NCI-H345 treated with DMSO at 0.1 percent for 48 hours (cell line): Measurements from ENCODE around the gene ACTRT3.
"Not testable (repeated sequence)": the region's sequence is repeated elsewhere in the genome, so short reads cannot be mapped to it uniquely, and the experiment has no call there.

Experiments
- DNase-seq: peaks from one replicate; lab custom pipeline; 2025; ENCODE audit not compliant: unreplicated experiment; lab: John Stamatoyannopoulos, UW

The ACTRT3 gene

GRCh38 chr3:169772897-169773816 is 3.8 kb upstream of the ACTRT3 start, which contains the start of gene MYNN:
Gene MYNN (plus strand): TSS chr3:169773396. CDS start chr3:169774296, 900 bp downstream.
- DNase-seq, result peak; percentile 63

- peak; percentile 69 for DNase-seq
These were observed 3.0 kb upstream of the ACTRT3 start for GRCh38 chr3:169772305-169772896.

- DNase-seq, result peak; percentile 53
These were observed 2.3 kb upstream of the ACTRT3 start for GRCh38 chr3:169771497-169772304.

- peak; percentile 53 for DNase-seq
These were observed 4.3 kb downstream of the ACTRT3 start, which contains the start of gene TERC for GRCh38 chr3:169764882-169765612. Gene TERC (minus strand): TSS chr3:169765060.

- no peak for DNase-seq
These were observed 5.0 kb downstream of the ACTRT3 start for GRCh38 chr3:169764312-169764881.

GRCh38 chr3:169760479-169760878 is 8.9 kb downstream of the ACTRT3 start:
- DNase-seq, result no peak

- DNase-seq, result no peak
These were observed 10.1 kb downstream of the ACTRT3 start for GRCh38 chr3:169759256-169759655.

GRCh38 chr3:169758359-169758994 is 10.9 kb downstream of the ACTRT3 start:
- DNase-seq, result no peak

- no peak for DNase-seq
These were observed 13.9 kb downstream of the ACTRT3 start for GRCh38 chr3:169755488-169755887.

GRCh38 chr3:169754711-169755110 is 14.7 kb downstream of the ACTRT3 start:
- no peak for DNase-seq

GRCh38 chr3:169751875-169752274 is 17.5 kb downstream of the ACTRT3 start:
- DNase-seq, result no peak

- DNase-seq, result no peak
These were observed 18.7 kb downstream of the ACTRT3 start for GRCh38 chr3:169750665-169751064.

GRCh38 chr3:169748670-169749069 is 20.7 kb downstream of the ACTRT3 start:
- DNase-seq, result no peak

- DNase-seq, result no peak
These were observed 22.4 kb downstream of the ACTRT3 start for GRCh38 chr3:169746924-169747323.

- DNase-seq, result no peak
These were observed 24.9 kb downstream of the ACTRT3 start for GRCh38 chr3:169744366-169745054.

GRCh38 chr3:169739067-169739466 is 30.3 kb downstream of the ACTRT3 start:
- DNase-seq, result no peak

- DNase-seq, result not testable (repeated sequence)
These were observed 37.5 kb downstream of the ACTRT3 start for GRCh38 chr3:169731857-169732256.

GRCh38 chr3:169722724-169723123 is 46.6 kb downstream of the ACTRT3 start:
- DNase-seq, result no peak

- DNase-seq, result not testable (repeated sequence)
These were observed 50.9 kb downstream of the ACTRT3 start for GRCh38 chr3:169718415-169718814.
